ENCODE measurements around the gene STXBP3.

- TF ChIP-seq, protein P1, sequence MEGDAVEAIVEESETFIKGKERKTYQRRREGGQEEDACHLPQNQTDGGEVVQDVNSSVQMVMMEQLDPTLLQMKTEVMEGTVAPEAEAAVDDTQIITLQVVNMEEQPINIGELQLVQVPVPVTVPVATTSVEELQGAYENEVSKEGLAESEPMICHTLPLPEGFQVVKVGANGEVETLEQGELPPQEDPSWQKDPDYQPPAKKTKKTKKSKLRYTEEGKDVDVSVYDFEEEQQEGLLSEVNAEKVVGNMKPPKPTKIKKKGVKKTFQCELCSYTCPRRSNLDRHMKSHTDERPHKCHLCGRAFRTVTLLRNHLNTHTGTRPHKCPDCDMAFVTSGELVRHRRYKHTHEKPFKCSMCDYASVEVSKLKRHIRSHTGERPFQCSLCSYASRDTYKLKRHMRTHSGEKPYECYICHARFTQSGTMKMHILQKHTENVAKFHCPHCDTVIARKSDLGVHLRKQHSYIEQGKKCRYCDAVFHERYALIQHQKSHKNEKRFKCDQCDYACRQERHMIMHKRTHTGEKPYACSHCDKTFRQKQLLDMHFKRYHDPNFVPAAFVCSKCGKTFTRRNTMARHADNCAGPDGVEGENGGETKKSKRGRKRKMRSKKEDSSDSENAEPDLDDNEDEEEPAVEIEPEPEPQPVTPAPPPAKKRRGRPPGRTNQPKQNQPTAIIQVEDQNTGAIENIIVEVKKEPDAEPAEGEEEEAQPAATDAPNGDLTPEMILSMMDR (IDR thresholded peaks at IDR 0.05 in 2 of 3, conservative IDR thresholded peaks at IDR 0.05 in 1 of 3; ENCODE audit: insufficient read depth in 2 of 3, low read depth in 1 of 3, low read length in 3 of 3) = peak; percentile 86 to 92 (median 87)
- TF ChIP-seq TBP (optimal IDR thresholded peaks at IDR 0.05; ENCODE audit: low read depth, low read length) (no peak), YY1 (IDR thresholded peaks at IDR 0.05; ENCODE audit: borderline replicate concordance in 1 of 3, control insufficient read depth in 1 of 3, extremely low read depth in 1 of 3, insufficient read depth in 3 of 3, insufficient read length in 1 of 3, insufficient replicate concordance in 2 of 3, low read depth in 1 of 3, low read length in 2 of 3) (peak in 1 of 3 experiments; percentile 31), EP400 (IDR thresholded peaks at IDR 0.05) (no peak), MAFK (IDR thresholded peaks at IDR 0.05; ENCODE audit: low read length) (no peak), CREM (IDR thresholded peaks at IDR 0.05; ENCODE audit: low read depth) (0 out of 2 replicates have a peak, but pooled peaks have one; percentile 5), ELK1 (CRISPR knock-in tag; IDR thresholded peaks at IDR 0.05) (no peak), SPI1 (IDR thresholded peaks at IDR 0.05; ENCODE audit: borderline replicate concordance, low read depth, low read length) (peak; percentile 29; the same call in 1 of the 2 replicates), TOE1 (IDR thresholded peaks at IDR 0.05; ENCODE audit: borderline replicate concordance) (no peak), TOE1 (CRISPR knock-in tag; IDR thresholded peaks at IDR 0.05; ENCODE audit: borderline replicate concordance, low read depth) (no peak)
- TF ChIP-seq, protein P2, sequence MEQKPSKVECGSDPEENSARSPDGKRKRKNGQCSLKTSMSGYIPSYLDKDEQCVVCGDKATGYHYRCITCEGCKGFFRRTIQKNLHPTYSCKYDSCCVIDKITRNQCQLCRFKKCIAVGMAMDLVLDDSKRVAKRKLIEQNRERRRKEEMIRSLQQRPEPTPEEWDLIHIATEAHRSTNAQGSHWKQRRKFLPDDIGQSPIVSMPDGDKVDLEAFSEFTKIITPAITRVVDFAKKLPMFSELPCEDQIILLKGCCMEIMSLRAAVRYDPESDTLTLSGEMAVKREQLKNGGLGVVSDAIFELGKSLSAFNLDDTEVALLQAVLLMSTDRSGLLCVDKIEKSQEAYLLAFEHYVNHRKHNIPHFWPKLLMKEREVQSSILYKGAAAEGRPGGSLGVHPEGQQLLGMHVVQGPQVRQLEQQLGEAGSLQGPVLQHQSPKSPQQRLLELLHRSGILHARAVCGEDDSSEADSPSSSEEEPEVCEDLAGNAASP (IDR thresholded peaks at IDR 0.05) = no peak
- TF ChIP-seq, protein P3, sequence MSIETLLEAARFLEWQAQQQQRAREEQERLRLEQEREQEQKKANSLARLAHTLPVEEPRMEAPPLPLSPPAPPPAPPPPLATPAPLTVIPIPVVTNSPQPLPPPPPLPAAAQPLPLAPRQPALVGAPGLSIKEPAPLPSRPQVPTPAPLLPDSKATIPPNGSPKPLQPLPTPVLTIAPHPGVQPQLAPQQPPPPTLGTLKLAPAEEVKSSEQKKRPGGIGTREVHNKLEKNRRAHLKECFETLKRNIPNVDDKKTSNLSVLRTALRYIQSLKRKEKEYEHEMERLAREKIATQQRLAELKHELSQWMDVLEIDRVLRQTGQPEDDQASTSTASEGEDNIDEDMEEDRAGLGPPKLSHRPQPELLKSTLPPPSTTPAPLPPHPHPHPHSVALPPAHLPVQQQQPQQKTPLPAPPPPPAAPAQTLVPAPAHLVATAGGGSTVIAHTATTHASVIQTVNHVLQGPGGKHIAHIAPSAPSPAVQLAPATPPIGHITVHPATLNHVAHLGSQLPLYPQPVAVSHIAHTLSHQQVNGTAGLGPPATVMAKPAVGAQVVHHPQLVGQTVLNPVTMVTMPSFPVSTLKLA (conservative IDR thresholded peaks at IDR 0.05) = 0 out of 4 replicates have a peak, but pooled peaks of 1 of the 2 experiments have one; percentile 27
Measured at GRCh38 chr1:108828074-108828961, 81.8 kb downstream of the STXBP3 start.
